ENCODE measurements around the gene KLRC1. TPM values are rescaled to one million over a fixed set of nuclear protein-coding genes. Genes with fewer than 3 reads are reported as not detected.
"Not testable (repeated sequence)": the region's sequence is repeated elsewhere in the genome, so short reads cannot be mapped to it uniquely, and the experiment has no call there.

KLRC1 gene
- total RNA-seq, 1 experiment from 2014 or later, result not detected

- CTCF ChIA-PET, result no interaction called here
- Mint-ChIP-seq H3K4me1 (ENCODE audit: low read depth, unreplicated experiment) (no peaks in the 10 kb centered on the region), H3K4me3 (ENCODE audit: low read depth, unreplicated experiment) (no peak overlapping the region), H3K27ac (ENCODE audit: unreplicated experiment) (no peak overlapping the region), H3K36me3 (ENCODE audit: insufficient read depth, unreplicated experiment) (no peaks in the 10 kb centered on the region), H3K9me3 (ENCODE audit: low read depth, unreplicated experiment) (no peaks in the 10 kb centered on the region), H3K27me3 (ENCODE audit: unreplicated experiment) (no peaks in the 10 kb centered on the region)
- no peak for DNase-seq
- TF ChIP-seq CTCF (IDR thresholded peaks at IDR 0.05; ENCODE audit: unreplicated experiment), result no peak
- intact Hi-C loops (cut with micrococcal nuclease; ENCODE audit: unreplicated experiment), result no loop called here
- BruUV-seq (replicated peaks), result no TSS peak
Measured at GRCh38 chr12:10491766-10492165, 38.6 kb upstream of the KLRC1 start.

- BruUV-seq (replicated peaks); H3K27me3 Mint-ChIP-seq (ENCODE audit: unreplicated experiment); H3K4me3 Mint-ChIP-seq (ENCODE audit: low read depth, unreplicated experiment); H3K4me1 Mint-ChIP-seq (ENCODE audit: low read depth, unreplicated experiment); DNase-seq; H3K9me3 Mint-ChIP-seq (ENCODE audit: low read depth, unreplicated experiment); CTCF ChIA-PET; H3K27ac Mint-ChIP-seq (ENCODE audit: unreplicated experiment); H3K36me3 Mint-ChIP-seq (ENCODE audit: insufficient read depth, unreplicated experiment): not testable (repeated sequence)
- intact Hi-C loops (cut with micrococcal nuclease; ENCODE audit: unreplicated experiment), result loop anchor here (5.0 kb wide), 1 partner anchor 250 kb away; no protein-coding TSS in a partner anchor
Measured at GRCh38 chr12:10487328-10487727, 34.2 kb upstream of the KLRC1 start.

- H3K4me1 Mint-ChIP-seq (ENCODE audit: low read depth, unreplicated experiment); intact Hi-C loops (cut with micrococcal nuclease; ENCODE audit: unreplicated experiment): not testable (repeated sequence)
Measured at GRCh38 chr12:10481901-10482300, 28.7 kb upstream of the KLRC1 start.

GRCh38 chr12:10472808-10473207, 19.6 kb upstream of the KLRC1 start:
- H3K4me3 Mint-ChIP-seq (ENCODE audit: low read depth, unreplicated experiment); intact Hi-C loops (cut with micrococcal nuclease; ENCODE audit: unreplicated experiment); H3K27ac Mint-ChIP-seq (ENCODE audit: unreplicated experiment); H3K27me3 Mint-ChIP-seq (ENCODE audit: unreplicated experiment); H3K9me3 Mint-ChIP-seq (ENCODE audit: low read depth, unreplicated experiment); DNase-seq; BruUV-seq (replicated peaks); CTCF ChIA-PET; H3K36me3 Mint-ChIP-seq (ENCODE audit: insufficient read depth, unreplicated experiment): not testable (repeated sequence)
- H3K4me1 Mint-ChIP-seq (ENCODE audit: low read depth, unreplicated experiment), result peaks cover 23% of the 10 kb centered on the region

More at GRCh38 chr12:10481901-10482300, 28.7 kb upstream of the KLRC1 start:
- not testable (repeated sequence) for H3K27ac Mint-ChIP-seq (ENCODE audit: unreplicated experiment); H3K4me3 Mint-ChIP-seq (ENCODE audit: low read depth, unreplicated experiment); H3K27me3 Mint-ChIP-seq (ENCODE audit: unreplicated experiment); H3K36me3 Mint-ChIP-seq (ENCODE audit: insufficient read depth, unreplicated experiment); DNase-seq; BruUV-seq (replicated peaks); H3K9me3 Mint-ChIP-seq (ENCODE audit: low read depth, unreplicated experiment)
- CTCF ChIA-PET, result interaction anchor here (0.6 kb wide), 1 partner anchor 103 kb away, joined by 4 read pairs; no protein-coding TSS in a partner anchor

GRCh38 chr12:10469701-10470100, 16.5 kb upstream of the KLRC1 start:
- no peak for TF ChIP-seq CTCF (IDR thresholded peaks at IDR 0.05; ENCODE audit: unreplicated experiment)
- intact Hi-C loops (cut with micrococcal nuclease; ENCODE audit: unreplicated experiment), result no loop called here
- H3K36me3 Mint-ChIP-seq (ENCODE audit: insufficient read depth, unreplicated experiment), result no peaks in the 10 kb centered on the region
- BruUV-seq (replicated peaks), result no TSS peak
- no peaks in the 10 kb centered on the region for H3K9me3 Mint-ChIP-seq (ENCODE audit: low read depth, unreplicated experiment)
- no peak for DNase-seq
- no peak overlapping the region for H3K4me3 Mint-ChIP-seq (ENCODE audit: low read depth, unreplicated experiment)
- H3K27ac Mint-ChIP-seq (ENCODE audit: unreplicated experiment), result no peak overlapping the region
- no peaks in the 10 kb centered on the region for H3K27me3 Mint-ChIP-seq (ENCODE audit: unreplicated experiment)
- CTCF ChIA-PET, result no interaction called here
- peaks cover 13% of the 10 kb centered on the region for H3K4me1 Mint-ChIP-seq (ENCODE audit: low read depth, unreplicated experiment)

GRCh38 chr12:10466311-10466710, 13.1 kb upstream of the KLRC1 start:
- CTCF ChIA-PET, result no interaction called here
- DNase-seq, result no peak
- Mint-ChIP-seq H3K4me1 (ENCODE audit: low read depth, unreplicated experiment) (peaks cover 6% of the 10 kb centered on the region), H3K4me3 (ENCODE audit: low read depth, unreplicated experiment) (no peak overlapping the region), H3K36me3 (ENCODE audit: insufficient read depth, unreplicated experiment) (no peaks in the 10 kb centered on the region), H3K27me3 (ENCODE audit: unreplicated experiment) (no peaks in the 10 kb centered on the region), H3K27ac (ENCODE audit: unreplicated experiment) (no peak overlapping the region), H3K9me3 (ENCODE audit: low read depth, unreplicated experiment) (peaks cover 5% of the 10 kb centered on the region)
- intact Hi-C loops (cut with micrococcal nuclease; ENCODE audit: unreplicated experiment), result no loop called here
- no TSS peak for BruUV-seq (replicated peaks)
- TF ChIP-seq CTCF (IDR thresholded peaks at IDR 0.05; ENCODE audit: unreplicated experiment), result no peak
